K562 (cell line): Measurements from ENCODE around the gene LLCFC1. TPM values are rescaled to one million over a fixed set of nuclear protein-coding genes. Genes with fewer than 3 reads are reported as not detected.
A peak's percentile ranks its signal among the peaks of the same experiment; 100 is the strongest.

Source experiments
- ATAC-seq: fragments of 200-7000 bp; cut with Tn5 transposase; 3 replicates; pipeline ENCODE4 v1.9.1; 2020; ENCODE audit warnings: moderate library complexity
- BruUV-seq: library from RNA; stranded (reverse); fragments of 400-500 nt; replicated peaks from 2 replicates; lab custom pipeline; 2021; lab: Mats Ljungman, UMichigan
- CTCF ChIA-PET: fragments of 300-600 bp; formaldehyde crosslinking; extraction: SDS; loops from one replicate; lab custom pipeline; 2021; ENCODE audit warnings: low intra/inter-chr PET ratio; lab: Yijun Ruan, JAX
- POLR2A ChIA-PET: fragments of 300-600, 350-650 bp; sonication (Branson Sonifier 250); formaldehyde crosslinking; extraction: SDS; loops from one replicate; lab custom pipeline; 2021; ENCODE audit warnings: antibody characterized with exemption, inconsistent platforms; lab: Yijun Ruan, JAX
- DNase-seq, 4 experiments: peaks; one replicate each; pipeline versions ENCODE4 v3.0.0 to v3.0.0-alpha.2; 2011 to 2018; ENCODE audit warnings: low spot score in 3 of 4, mixed read lengths in 3 of 4; ENCODE audit errors: extremely low read depth in 1 of 4
- FAIRE-seq: peaks from 2 replicates; lab custom pipeline; 2011; peaks lifted over from hg19 to GRCh38; lab: Jason Lieb, UNC
- H2AFZ ChIP-seq: 2 replicates; pipeline ENCODE4 v1.6.0; 2011; ENCODE audit warnings: low read depth, low read length, control low read depth, inconsistent platforms
- H3K27ac ChIP-seq: fragments of 200-600 bp; 3 replicates; pipeline ENCODE4 v1.8.0; 2011; ENCODE audit warnings: low read depth, mild to moderate bottlenecking, control low read depth, inconsistent platforms, low read length, moderate library complexity, mixed read lengths; ENCODE audit errors: extremely low read depth
- H3K27me3 ChIP-seq, 2 experiments: fragments of 300-600 bp in 1 of 2; 2 replicates in 1 of 2; 3 replicates in 1 of 2; pipeline versions ENCODE4 v1.6.0 to v1.8.0; 2011; ENCODE audit warnings: inconsistent platforms in 2 of 2, low read length in 2 of 2, mild to moderate bottlenecking in 1 of 2, mixed read lengths in 1 of 2, moderate library complexity in 1 of 2; ENCODE audit not compliant: control insufficient read depth in 2 of 2, insufficient read depth in 2 of 2
- H3K36me3 ChIP-seq: fragments of 300-600 bp; 3 replicates; pipeline ENCODE4 v1.8.0; 2011; ENCODE audit warnings: mild to moderate bottlenecking, low read length, inconsistent platforms; ENCODE audit not compliant: control insufficient read depth, insufficient read depth
- H3K4me1 ChIP-seq, 2 experiments: fragments of 200-600 bp in 1 of 2; replicated peaks in 1 of 2; 2 replicates in 1 of 2; 3 replicates in 1 of 2; pipeline versions ENCODE4 v1.5.1 to v1.8.0; 2011; ENCODE audit warnings: inconsistent platforms in 2 of 2, low read length in 2 of 2, mild to moderate bottlenecking in 1 of 2, mixed read lengths in 1 of 2, moderate library complexity in 1 of 2; ENCODE audit not compliant: control insufficient read depth in 2 of 2, insufficient read depth in 2 of 2
- H3K4me2 ChIP-seq: 2 replicates; pipeline ENCODE4 v1.6.1; 2011; ENCODE audit warnings: low read length, control low read depth, inconsistent platforms, mixed read lengths; ENCODE audit not compliant: insufficient read depth
- H3K4me3 ChIP-seq: fragments of 200-600 bp; sonication (generic), shearing (Covaris generic); 2 replicates; pipeline ENCODE4 v1.5.1; 2016; ENCODE audit warnings: control low read depth, inconsistent platforms
- H3K79me2 ChIP-seq: fragments of 200-600 bp; 3 replicates; pipeline ENCODE4 v1.8.0; 2011; ENCODE audit warnings: low read length, inconsistent platforms; ENCODE audit not compliant: control insufficient read depth, insufficient read depth
- H3K9ac ChIP-seq, 2 experiments: 2 replicates each; pipeline versions ENCODE4 v1.6.0 to v1.6.1; 2011; ENCODE audit warnings: low read depth in 2 of 2, low read length in 2 of 2, control low read depth in 1 of 2, inconsistent platforms in 1 of 2, mild to moderate bottlenecking in 1 of 2, mixed read lengths in 1 of 2; ENCODE audit not compliant: insufficient read depth in 1 of 2
- H3K9me1 ChIP-seq: one replicate; pipeline ENCODE4 v1.6.0; 2011; ENCODE audit warnings: inconsistent platforms, mild to moderate bottlenecking, low read length, moderate library complexity; ENCODE audit not compliant: control insufficient read depth, insufficient read depth
- H3K9me3 ChIP-seq: replicated peaks from 2 replicates; pipeline ENCODE4 v1.5.1; 2011; ENCODE audit warnings: low read depth, low read length, inconsistent platforms; ENCODE audit not compliant: control insufficient read depth, insufficient read depth
- H4K20me1 ChIP-seq: replicated peaks from 2 replicates; pipeline ENCODE4 v1.6.1; 2011; ENCODE audit warnings: low read length, inconsistent platforms, mixed read lengths; ENCODE audit not compliant: control insufficient read depth, insufficient read depth
- ARID1B ChIP-seq: fragments of 450-650 bp; IDR thresholded peaks from 2 replicates; pipeline ENCODE4 v1.6.1; 2016; ENCODE audit warnings: antibody characterized with exemption, mild to moderate bottlenecking, inconsistent platforms
- MAFF ChIP-seq: IDR thresholded peaks from 2 replicates; pipeline ENCODE4 v1.6.1; 2012; ENCODE audit warnings: low read length, improper control_type of control experiment
- PATZ1 ChIP-seq: fragments of 250-450 bp; sonication (Bioruptor Pico); IDR thresholded peaks from 2 replicates; pipeline ENCODE4 v1.5.0; 2020; ENCODE audit warnings: mild to moderate bottlenecking, borderline replicate concordance
- SIN3B ChIP-seq: fragments of 450-650 bp; IDR thresholded peaks from 2 replicates; pipeline ENCODE4 v1.6.1; 2017; ENCODE audit warnings: low read depth, mild to moderate bottlenecking, moderate library complexity
- SMAD1 ChIP-seq: fragments of 150-350 bp; IDR thresholded peaks from 2 replicates; pipeline ENCODE4 v1.6.1; 2014; ENCODE audit warnings: low read length, low read depth; ENCODE audit not compliant: partially characterized antibody
- SMAD4 ChIP-seq: fragments of 250-450 bp; sonication (Bioruptor Pico); conservative IDR thresholded peaks from 2 replicates; pipeline ENCODE4 v1.8.0; 2021; ENCODE audit warnings: inconsistent platforms, mild to moderate bottlenecking, moderate library complexity
- SMARCE1 ChIP-seq: fragments of 450-650 bp; IDR thresholded peaks from 2 replicates; pipeline ENCODE4 v1.7.1; 2016; ENCODE audit warnings: mild to moderate bottlenecking
- THRB ChIP-seq: fragments of 450-650 bp; formaldehyde crosslinking; conservative IDR thresholded peaks from 2 replicates; pipeline ENCODE4 v1.4.0; 2022; ENCODE audit warnings: mild to moderate bottlenecking, missing genetic modification characterization
- ZBTB5 ChIP-seq: fragments of 450-650 bp; IDR thresholded peaks from 2 replicates; pipeline ENCODE4 v1.6.1; 2017; ENCODE audit warnings: antibody characterized with exemption
- ZMIZ1 ChIP-seq, 2 experiments: fragments of 150-350 bp in 1 of 2; IDR thresholded peaks; 2 replicates each; pipeline ENCODE4 v1.6.1; 2012 to 2016; ENCODE audit warnings: low read depth in 2 of 2, low read length in 2 of 2, mild to moderate bottlenecking in 1 of 2, moderate library complexity in 1 of 2
- ZNF644 ChIP-seq: fragments of 200-800 bp; sonication (Bioruptor generic); IDR thresholded peaks from 2 replicates; pipeline ENCODE4 v1.6.1; 2016; ENCODE audit warnings: low read depth, missing genetic modification characterization, missing compliant biosample characterization
- WGBS: fragments of 100-300 bp; shearing (Covaris generic); methylation state at CpG from one replicate; pipeline ENCODE4 v1.1.6; 2016; ENCODE audit warnings: low coverage, mixed read lengths; ENCODE audit not compliant: insufficient coverage; ENCODE audit errors: missing lambda C conversion rate; 5-methylcytosine and 5-hydroxymethylcytosine counted together
- in situ Hi-C: fragments of 300-500 bp; cut with MboI; formaldehyde crosslinking; loops from 4 replicates; pipeline ENCODE4 v1.15.0; 2018; ENCODE audit warnings: inconsistent platforms, mixed read lengths
- intact Hi-C: fragments of 100-400 bp; cut with micrococcal nuclease; formaldehyde crosslinking; loops from 2 replicates; pipeline ENCODE4 v1.14.2; 2022
- polyA plus RNA-seq, 8 experiments: library from polyadenylated mRNA; depleted of rRNA in 4 of 8; stranded (reverse) in 5 of 8; unstranded in 3 of 8; fragments of >200 nt; fragmentation: Nextera tagmentation in 2 of 8; fragmentation: Illumina TruSeq in 1 of 8; extraction: Ambion mirVana in 2 of 8; extraction: Trizol in 1 of 8; gene quantifications; 2 replicates each; pipeline versions ENCODE4 v1.2.1 to v1.2.3, GENCODE V29; 2011 to 2014; ENCODE audit warnings: inconsistent platforms in 1 of 8, missing spikeins in 1 of 8
- total RNA-seq, 7 experiments: library from RNA; depleted of rRNA in 6 of 7; stranded (reverse); fragments of >200 nt in 6 of 7; fragmentation: Illumina TruSeq in 2 of 7; extraction: Trizol in 2 of 7; gene quantifications; 2 replicates each; pipeline versions ENCODE4 v1.2.1 to v1.2.3, GENCODE V29; 2011 to 2021; ENCODE audit warnings: low replicate concordance in 1 of 7

The LLCFC1 gene
- total and polyA plus RNA-seq, 9 of the 15 experiments (the other 6 are each of a cell fraction or from before 2014, with no cell fraction given): not detected

GRCh38 chr7:142956951-142957623 lies 17.8 kb downstream of the LLCFC1 start:
- peak overlapping the region; percentile 34; the same call in 1 of the 3 replicates for H3K27ac ChIP-seq
- no peak overlapping the region for H3K4me3 ChIP-seq
- H3K4me2 ChIP-seq: peak overlapping the region; percentile 40
- peaks cover 24% of the 10 kb centered on the region for H3K79me2 ChIP-seq
- H3K9me3 ChIP-seq: no peaks in the 10 kb centered on the region
- H3K27me3 ChIP-seq: no peaks in the 10 kb centered on the region
- intact Hi-C loops (no loop called here), in situ Hi-C loops (no loop called here)
- ATAC-seq: peak; percentile 13
- ChIA-PET POLR2A (interaction anchor here (0.9 kb wide), 1 partner anchor 9 kb away, joined by 3 read pairs; no protein-coding TSS in a partner anchor), CTCF (no interaction called here)
- H3K9me1 ChIP-seq: no peaks in the 10 kb centered on the region
- no peak overlapping the region for H2AFZ ChIP-seq
- peak overlapping the region in 1 of 2 experiments; percentile 63; a peak in 1 of 4 replicates for H3K9ac ChIP-seq
- peak; percentile 67 for FAIRE-seq
- peaks cover 79% of the 10 kb centered on the region for H3K36me3 ChIP-seq
- 0% methylated on average over 3 of the region's 3 CpGs for WGBS
- peaks cover 32 to 48% of the 10 kb centered on the region in 2 experiments for H3K4me1 ChIP-seq
- peaks cover 15% of the 10 kb centered on the region for H4K20me1 ChIP-seq
- peak; percentile 57 to 77 (median 62) for DNase-seq
- no TSS peak for BruUV-seq
- TF ChIP-seq PATZ1: no peak
- peak; percentile 94 for TF ChIP-seq ARID1B
- no peak for TF ChIP-seq ZBTB5
- TF ChIP-seq SMARCE1: peak; percentile 94
- TF ChIP-seq SIN3B: no peak
- TF ChIP-seq ZNF644 (tag): no peak
- TF ChIP-seq ZMIZ1 (IDR thresholded peaks at IDR 0.05; ENCODE audit: low read depth in 2 of 2, low read length in 2 of 2): peak in 1 of 2 experiments; percentile 48; a peak in 1 of 4 replicates
- peak; percentile 41; the same call in 1 of the 2 replicates for TF ChIP-seq SMAD4
- peak; percentile 84; the same call in 1 of the 2 replicates for TF ChIP-seq THRB (CRISPR knock-in tag)
- no peak for TF ChIP-seq SMAD1
- peak; percentile 55; the same call in 1 of the 2 replicates for TF ChIP-seq MAFF
